Measurements from ENCODE around the gene UBE2E2.

- no peak for TF ChIP-seq CTCF (conservative IDR thresholded peaks at IDR 0.05; ENCODE audit: low read length)
- no peak for TF ChIP-seq EZH2phosphoT487 (IDR thresholded peaks at IDR 0.05; ENCODE audit: borderline replicate concordance, low read depth, low read length)
Observed at GRCh38 chr3:23490459-23490858, 287.3 kb downstream of the UBE2E2 start.

All from OCI-LY7 (cell line).